Stomach (tissue), 9 donors: ENCODE measurements around the gene ARID5A. TPM values are rescaled to one million over a fixed set of nuclear protein-coding genes. Genes with fewer than 3 reads are reported as not detected.
A peak's percentile ranks its signal among the peaks of the same experiment; 100 is the strongest.

Experiments used
- DNase-seq, 2 donors: peaks; one replicate each; pipeline versions ENCODE4 v3.0.0 to v3.0.0-alpha.2; 2013 to 2019
- H3K27ac ChIP-seq, 5 donors: fragments of 200-600 bp in 4 of 5; sonication (generic) in 4 of 5; one replicate each; pipeline ENCODE4 v1.5.1; 2013 to 2019; ENCODE audit warnings: mild to moderate bottlenecking in 1 of 5, moderate library complexity in 1 of 5
- H3K27me3 ChIP-seq, 3 donors: fragments of 200-600 bp; sonication (generic); one replicate each; pipeline ENCODE4 v1.5.1; 2017 to 2019; ENCODE audit warnings: mixed run types in 1 of 3
- H3K36me3 ChIP-seq, 4 donors: fragments of 200-600 bp; sonication (generic); 1 replicate in 3 of 4; 2 replicates in 1 of 4; pipeline ENCODE4 v1.5.1; 2016 to 2019
- H3K4me1 ChIP-seq, 4 donors: fragments of 200-600 bp; sonication (generic); one replicate each; pipeline ENCODE4 v1.5.1; 2016 to 2019
- H3K4me3 ChIP-seq, 4 donors: fragments of 200-600 bp; sonication (generic) in 3 of 4; one replicate each; pipeline ENCODE4 v1.5.1; 2016 to 2019; ENCODE audit warnings: mild to moderate bottlenecking in 1 of 4
- H3K9me3 ChIP-seq, 4 donors: fragments of 200-600 bp; sonication (generic); one replicate each; pipeline ENCODE4 v1.5.1; 2016 to 2019
- CTCF ChIP-seq, 7 experiments: fragments of 450-650 bp in 4 of 7; fragments of 200-600 bp in 3 of 7; sonication (generic) in 3 of 7; IDR thresholded peaks; one replicate each; pipeline ENCODE4 v1.5.1; 2016 to 2019; ENCODE audit warnings: antibody characterized with exemption in 7 of 7, control low read depth in 2 of 7, mild to moderate bottlenecking in 1 of 7
- EP300 ChIP-seq: sonication (generic); formaldehyde crosslinking; IDR thresholded peaks from one replicate; pipeline ENCODE4 v1.6.1; 2017; ENCODE audit warnings: antibody characterized with exemption
- POLR2A ChIP-seq, 4 donors: fragments of 450-650 bp; IDR thresholded peaks; one replicate each; pipeline ENCODE4 v1.6.1; 2016; ENCODE audit warnings: antibody characterized with exemption in 4 of 4, control low read depth in 2 of 4, mild to moderate bottlenecking in 1 of 4, moderate library complexity in 1 of 4
- POLR2AphosphoS5 ChIP-seq, 3 donors: sonication (generic); formaldehyde crosslinking; IDR thresholded peaks; one replicate each; pipeline ENCODE4 v1.6.1; 2016; ENCODE audit warnings: antibody characterized with exemption in 3 of 3
- WGBS, 5 donors: extraction: QIAGEN DNeasy Blood & Tissue Kit in 3 of 5; methylation state at CpG; one replicate each; pipeline versions ENCODE4 v1.1.5 to v1.1.7; 2013 to 2018; 5-methylcytosine and 5-hydroxymethylcytosine counted together
- intact Hi-C: fragments of 100-400 bp; cut with DNase I; formaldehyde crosslinking; loops from one replicate; pipeline ENCODE4 v1.15.1; 2023; ENCODE audit warnings: low total_unique reads
- polyA plus RNA-seq, 3 donors: library from polyadenylated mRNA; stranded (reverse); fragments of 200-250 nt; gene quantifications; one replicate each; pipeline ENCODE4 v1.2.3, GENCODE V29; 2013
- total RNA-seq, 5 donors: library from RNA; depleted of rRNA; stranded (reverse); fragments of >200 nt; gene quantifications; one replicate each; pipeline versions ENCODE4 v1.1.0 to v1.2.3, GENCODE V29; 2014 to 2016
- donor health status: healthy with polysubstance abuse.
- donor health status: Bipolar disorder and iron deficiency.
- donor health status: healthy.

ARID5A gene
- total and polyA plus RNA-seq, 8 donors, result 1.2 to 26.8 (median 14.6) TPM

- peaks cover 0 to 21% (median 10%) of the 10 kb centered on the region in 4 donors for H3K36me3 ChIP-seq
- H3K4me3 ChIP-seq, result peak overlapping the region; percentile 84 to 97 (median 90)
- 17 to 40% (median 21%) methylated on average over 11 to 24 of the region's 24 CpGs for WGBS, 5 donors
- DNase-seq, result peak; percentile 77 to 89
- peaks cover 45 to 92% (median 70%) of the 10 kb centered on the region in 4 donors for H3K4me1 ChIP-seq
- no peaks in the 10 kb centered on the region for H3K9me3 ChIP-seq
- H3K27me3 ChIP-seq, result no peaks in the 10 kb centered on the region
- peak overlapping the region; percentile 89 to 99 (median 98) for H3K27ac ChIP-seq
- TF ChIP-seq POLR2AphosphoS5 (IDR thresholded peaks at IDR 0.05) (peak; percentile 74 to 89 (median 79)), EP300 (peak; percentile 57), POLR2A (IDR thresholded peaks at IDR 0.05) (peak in 1 of 4 donors; percentile 35), CTCF (IDR thresholded peaks at IDR 0.05) (no peak)
- intact Hi-C loops, result no loop called here
Measured at GRCh38 chr2:96538487-96539214, 2.1 kb downstream of the ARID5A start.

GRCh38 chr2:96539215-96539920 lies 2.8 kb downstream of the ARID5A start:
- TF ChIP-seq CTCF (IDR thresholded peaks at IDR 0.05), result no peak
- TF ChIP-seq POLR2A (IDR thresholded peaks at IDR 0.05), result no peak
- no peak for TF ChIP-seq EP300
- TF ChIP-seq POLR2AphosphoS5 (IDR thresholded peaks at IDR 0.05), result no peak
- H3K9me3 ChIP-seq, result no peaks in the 10 kb centered on the region
- no peak for DNase-seq
- H3K27me3 ChIP-seq, result no peaks in the 10 kb centered on the region
- peaks cover 39 to 91% (median 66%) of the 10 kb centered on the region in 4 donors for H3K4me1 ChIP-seq
- intact Hi-C loops, result no loop called here
- peak overlapping the region; percentile 84 to 97 (median 90) for H3K4me3 ChIP-seq
- H3K27ac ChIP-seq, result peak overlapping the region in 4 of 5 donors; percentile 93 to 99 (median 98)
- H3K36me3 ChIP-seq, result peaks cover 0 to 21% (median 10%) of the 10 kb centered on the region in 4 donors
- 78 to 88% (median 83%) methylated on average over 9 of the region's 9 CpGs for WGBS, 5 donors

GRCh38 chr2:96540136-96540535 lies 3.6 kb downstream of the ARID5A start:
- Histone ChIP-seq H3K4me1 (peaks cover 35 to 83% (median 58%) of the 10 kb centered on the region in 4 donors), H3K36me3 (peaks cover 0 to 22% (median 10%) of the 10 kb centered on the region in 4 donors), H3K4me3 (peak overlapping the region in 1 of 4 donors; percentile 84), H3K27me3 (no peaks in the 10 kb centered on the region), H3K9me3 (no peaks in the 10 kb centered on the region), H3K27ac (peak overlapping the region in 1 of 5 donors; percentile 99)
- 73 to 83% (median 80%) methylated on average over 5 of the region's 5 CpGs for WGBS, 5 donors
- no peak for TF ChIP-seq EP300
- TF ChIP-seq POLR2A (IDR thresholded peaks at IDR 0.05), result no peak
- no peak for TF ChIP-seq CTCF (IDR thresholded peaks at IDR 0.05)
- no peak for TF ChIP-seq POLR2AphosphoS5 (IDR thresholded peaks at IDR 0.05)
- DNase-seq, result no peak
- intact Hi-C loops, result no loop called here

GRCh38 chr2:96541398-96542152 lies 5.0 kb downstream of the ARID5A start:
- 93 to 97% (median 96%) methylated on average over 3 to 4 of the region's 4 CpGs for WGBS, 5 donors
- DNase-seq, result no peak
- H3K9me3 ChIP-seq, result no peaks in the 10 kb centered on the region

More at GRCh38 chr2:96541398-96542152, 5.0 kb downstream of the ARID5A start:
- Histone ChIP-seq H3K4me3 (no peak overlapping the region), H3K4me1 (peaks cover 31 to 78% (median 51%) of the 10 kb centered on the region in 4 donors), H3K36me3 (peaks cover 0 to 36% (median 10%) of the 10 kb centered on the region in 4 donors), H3K27ac (no peak overlapping the region), H3K27me3 (no peaks in the 10 kb centered on the region)
- no peak for TF ChIP-seq CTCF (IDR thresholded peaks at IDR 0.05)
- TF ChIP-seq EP300, result no peak
- TF ChIP-seq POLR2AphosphoS5 (IDR thresholded peaks at IDR 0.05), result no peak
- TF ChIP-seq POLR2A (IDR thresholded peaks at IDR 0.05), result no peak
- intact Hi-C loops, result no loop called here
